HepG2 (cell line): ENCODE measurements around the gene STK38L. TPM values are rescaled to one million over a fixed set of nuclear protein-coding genes. Genes with fewer than 3 reads are reported as not detected.

Experiments used
- ATAC-seq: fragments of 200-7000 bp; cut with Tn5 transposase; 3 replicates; pipeline ENCODE4 v1.9.1; 2020; ENCODE audit warnings: mild to moderate bottlenecking, moderate library complexity
- BruUV-seq: library from RNA; stranded (reverse); fragments of 400-500 nt; replicated peaks from 2 replicates; lab custom pipeline; 2021; lab: Mats Ljungman, UMichigan
- CTCF ChIA-PET: fragments of 300-600 bp; formaldehyde crosslinking; extraction: SDS; loops from one replicate; lab custom pipeline; 2021; ENCODE audit warnings: low total read pairs, inconsistent platforms, low intra/inter-chr PET ratio; lab: Yijun Ruan, JAX
- POLR2A ChIA-PET: fragments of 350-600 bp; sonication (Branson Sonifier 250); formaldehyde crosslinking; loops from one replicate; lab custom pipeline; 2020; ENCODE audit warnings: antibody characterized with exemption, inconsistent platforms; lab: Yijun Ruan, JAX
- DNase-seq: peaks from one replicate; pipeline ENCODE4 v3.0.0-alpha.2; 2015; ENCODE audit warnings: low spot score
- FAIRE-seq: peaks from 3 replicates; lab custom pipeline; 2011; peaks lifted over from hg19 to GRCh38; lab: Jason Lieb, UNC
- H2AFZ ChIP-seq: one replicate; pipeline ENCODE4 v1.6.1; 2011; ENCODE audit warnings: low read length, inconsistent platforms
- H3K27ac ChIP-seq: fragments of 300-600 bp; 3 replicates; pipeline ENCODE4 v1.8.0; 2011; ENCODE audit warnings: mixed run types, mild to moderate bottlenecking, mixed read lengths, low read length, inconsistent platforms; ENCODE audit not compliant: insufficient read depth; ENCODE audit errors: extremely low read length
- H3K27me3 ChIP-seq, 2 experiments: fragments of 200-600 bp in 1 of 2; 2 replicates in 1 of 2; 3 replicates in 1 of 2; pipeline versions ENCODE4 v1.6.0 to v1.8.0; 2011; ENCODE audit warnings: low read length in 2 of 2, mild to moderate bottlenecking in 2 of 2, moderate library complexity in 2 of 2, inconsistent platforms in 1 of 2; ENCODE audit not compliant: insufficient read depth in 2 of 2, control insufficient read depth in 1 of 2
- H3K36me3 ChIP-seq, 2 experiments: fragments of 200-600 bp in 1 of 2; replicated peaks in 1 of 2; 2 replicates in 1 of 2; 3 replicates in 1 of 2; pipeline versions ENCODE4 v1.5.1 to v1.8.0; 2011; ENCODE audit warnings: low read length in 2 of 2, inconsistent platforms in 1 of 2; ENCODE audit not compliant: insufficient read depth in 2 of 2, control insufficient read depth in 1 of 2
- H3K4me1 ChIP-seq: 2 replicates; pipeline ENCODE4 v1.5.1; 2012; ENCODE audit warnings: low read length, inconsistent platforms; ENCODE audit not compliant: insufficient read depth
- H3K4me2 ChIP-seq: 2 replicates; pipeline ENCODE4 v1.6.0; 2011; ENCODE audit warnings: low read depth, low read length, inconsistent platforms
- H3K4me3 ChIP-seq, 3 experiments: fragments of 200-600 bp in 1 of 3; sonication (generic), shearing (Covaris generic) in 1 of 3; replicated peaks in 1 of 3; 2 replicates each; pipeline ENCODE4 v1.5.1; 2011 to 2016; ENCODE audit warnings: low read length in 3 of 3, inconsistent platforms in 2 of 3, low read depth in 2 of 3, mild to moderate bottlenecking in 2 of 3, control low read depth in 1 of 3, mixed read lengths in 1 of 3; ENCODE audit not compliant: insufficient read depth in 1 of 3
- H3K79me2 ChIP-seq: one replicate; pipeline ENCODE4 v1.6.1; 2011; ENCODE audit warnings: low read length, inconsistent platforms; ENCODE audit not compliant: insufficient read depth
- H3K9ac ChIP-seq: 2 replicates; pipeline ENCODE4 v1.6.0; 2011; ENCODE audit warnings: mild to moderate bottlenecking, low read depth, low read length, inconsistent platforms; ENCODE audit not compliant: insufficient read depth
- H3K9me3 ChIP-seq: 2 replicates; pipeline ENCODE4 v1.5.1; 2012; ENCODE audit warnings: mild to moderate bottlenecking, low read length
- H4K20me1 ChIP-seq: 2 replicates; pipeline ENCODE4 v1.6.0; 2011; ENCODE audit warnings: inconsistent platforms, mild to moderate bottlenecking, low read length, moderate library complexity; ENCODE audit not compliant: insufficient read depth
- HNF1A ChIP-seq, 2 experiments: sonication (generic) in 1 of 2; formaldehyde crosslinking in 1 of 2; IDR thresholded peaks; 2 replicates each; pipeline versions ENCODE4 v1.4.0 to v1.6.1; 2016 to 2020; ENCODE audit warnings: borderline replicate concordance in 1 of 2, low read depth in 1 of 2, mild to moderate bottlenecking in 1 of 2, missing genetic modification reagents in 1 of 2
- HNF4G ChIP-seq, 2 experiments: sonication (generic) in 1 of 2; formaldehyde crosslinking in 1 of 2; IDR thresholded peaks; 2 replicates each; pipeline versions ENCODE4 v1.4.0 to v1.6.1; 2011 to 2020; ENCODE audit warnings: borderline replicate concordance in 2 of 2, low read depth in 2 of 2, mild to moderate bottlenecking in 2 of 2, low read length in 1 of 2, missing genetic modification reagents in 1 of 2, moderate library complexity in 1 of 2
- HNRNPH1 ChIP-seq: fragments of 200-400 bp; formaldehyde crosslinking; optimal IDR thresholded peaks from 2 replicates; pipeline ENCODE3; 2017; ENCODE audit warnings: mild to moderate bottlenecking, low read depth, low read length
- HOXA3 ChIP-seq: sonication (generic); formaldehyde crosslinking; IDR thresholded peaks from 2 replicates; pipeline ENCODE4 v1.5.0; 2020; ENCODE audit warnings: missing genetic modification reagents
- ISL2 ChIP-seq: sonication (generic); formaldehyde crosslinking; IDR thresholded peaks from 2 replicates; pipeline ENCODE4 v1.5.0; 2020; ENCODE audit warnings: missing genetic modification reagents
- MTA3 ChIP-seq: sonication (generic); formaldehyde crosslinking; IDR thresholded peaks from 2 replicates; pipeline ENCODE4 v1.4.0; 2020; ENCODE audit warnings: missing genetic modification reagents
- PPARG ChIP-seq: conservative IDR thresholded peaks from 2 replicates; pipeline ENCODE4 v1.6.1; 2016; ENCODE audit warnings: missing biosample characterization, missing genetic modification reagents
- RXRA ChIP-seq: sonication (generic); formaldehyde crosslinking; IDR thresholded peaks from 2 replicates; pipeline ENCODE4 v1.5.1; 2020; ENCODE audit warnings: missing genetic modification reagents
- SRSF1 ChIP-seq: fragments of 200-400 bp; formaldehyde crosslinking; optimal IDR thresholded peaks from 2 replicates; pipeline ENCODE3; 2017; ENCODE audit warnings: mild to moderate bottlenecking, low read depth, low read length, moderate library complexity
- ZNF547 ChIP-seq: sonication (generic); formaldehyde crosslinking; IDR thresholded peaks from 2 replicates; pipeline ENCODE4 v1.5.1; 2020; ENCODE audit warnings: mild to moderate bottlenecking, missing genetic modification reagents
- ZNF562 ChIP-seq: sonication (generic); formaldehyde crosslinking; IDR thresholded peaks from 2 replicates; pipeline ENCODE4 v1.8.0; 2022; ENCODE audit warnings: missing genetic modification reagents, borderline replicate concordance
- ZNF747 ChIP-seq: sonication (generic); formaldehyde crosslinking; IDR thresholded peaks from 2 replicates; pipeline ENCODE4 v1.8.1; 2023; ENCODE audit warnings: missing genetic modification reagents, mild to moderate bottlenecking, borderline replicate concordance
- WGBS: methylation state at CpG from one replicate; pipeline ENCODE4 v1.1.6; 2017; ENCODE audit warnings: low lambda C conversion rate; 5-methylcytosine and 5-hydroxymethylcytosine counted together
- in situ Hi-C: cut with HindIII; loops from 2 replicates; pipeline ENCODE4 v1.10.0; 2017; ENCODE audit warnings: low pct_unique_long_range_greater_than_20kb; ENCODE audit not compliant: extremely low pct_ligation_motif_present
- intact Hi-C: fragments of 100-400 bp; cut with micrococcal nuclease; formaldehyde crosslinking; loops from one replicate; pipeline ENCODE4 v1.10.0; 2022; ENCODE audit not compliant: unreplicated experiment
- polyA plus RNA-seq, 8 experiments: library from polyadenylated mRNA; depleted of rRNA in 3 of 8; stranded (reverse) in 7 of 8; unstranded in 1 of 8; fragments of >200 nt; fragmentation: Illumina TruSeq in 4 of 8; extraction: Trizol in 4 of 8; gene quantifications; 2 replicates each; pipeline versions ENCODE4 v1.2.1 to v1.2.3, GENCODE V29; 2011 to 2016; ENCODE audit warnings: low read depth in 4 of 8, missing spikeins in 1 of 8, mixed read lengths in 1 of 8; ENCODE audit not compliant: insufficient read depth in 1 of 8
- total RNA-seq, 5 experiments: library from RNA; depleted of rRNA; stranded (reverse); fragments of >200 nt; fragmentation: Illumina TruSeq; extraction: Trizol; gene quantifications; 2 replicates each; pipeline ENCODE4 v1.2.3, GENCODE V29; 2016; ENCODE audit warnings: low read depth in 1 of 5
- TF ChIP-seq, protein P1 (sequence below): sonication (generic); formaldehyde crosslinking; IDR thresholded peaks from 2 replicates; pipeline ENCODE4 v1.5.0; 2020; ENCODE audit warnings: missing genetic modification reagents, mild to moderate bottlenecking, borderline replicate concordance
- TF ChIP-seq, protein P2 (sequence below): sonication (generic); formaldehyde crosslinking; IDR thresholded peaks from 2 replicates; pipeline ENCODE4 v1.5.0; 2020; ENCODE audit warnings: mild to moderate bottlenecking, missing genetic modification reagents
- TF ChIP-seq, protein P3 (sequence below): sonication (generic); formaldehyde crosslinking; IDR thresholded peaks from 2 replicates; pipeline ENCODE4 v1.4.0; 2020; ENCODE audit warnings: missing genetic modification reagents, mild to moderate bottlenecking, borderline replicate concordance

The STK38L gene
- total and polyA plus RNA-seq, 2 of the 13 experiments (the other 11 are each of a cell fraction or from before 2014, with no cell fraction given), result 6.1 to 26.4 TPM

DNA sequence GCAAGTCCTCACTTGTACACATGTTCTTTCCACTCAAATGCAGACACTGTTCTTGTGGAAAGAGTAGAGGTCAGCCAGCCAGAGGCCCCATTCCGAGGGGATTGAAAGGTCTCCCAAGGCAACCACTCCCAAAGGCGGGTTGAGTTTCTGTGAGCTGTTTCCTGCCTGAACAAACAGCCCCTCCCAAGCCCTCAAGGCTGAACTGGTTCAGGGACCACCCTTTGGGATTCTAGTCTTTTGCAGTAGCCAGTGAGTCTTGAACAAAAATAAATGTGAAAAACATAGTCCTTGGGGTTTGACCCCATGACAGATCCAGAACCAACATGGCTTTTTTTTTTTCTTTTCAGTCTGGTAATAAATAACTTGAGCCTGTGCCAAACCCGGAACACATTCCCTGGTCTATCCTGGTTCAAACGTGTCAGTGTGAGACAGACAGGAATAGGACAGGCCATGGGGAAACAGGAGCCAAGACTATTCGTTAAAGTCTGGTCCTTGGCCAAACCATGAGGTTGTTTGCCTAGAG, 17.6 kb upstream of the STK38L start:
- Histone ChIP-seq H4K20me1 (no peaks in the 10 kb centered on the region), H3K27me3 (no peaks in the 10 kb centered on the region), H3K9ac (peak overlapping the region; percentile 4; the same call in 1 of the 2 replicates), H3K4me1 (peaks cover 17% of the 10 kb centered on the region), H2AFZ (peak overlapping the region; percentile 87), H3K36me3 (no peaks in the 10 kb centered on the region), H3K79me2 (no peaks in the 10 kb centered on the region), H3K27ac (peak overlapping the region; percentile 31), H3K4me2 (peak overlapping the region; percentile 82), H3K4me3 (peak overlapping the region; percentile 17 to 60 (median 36)), H3K9me3 (no peaks in the 10 kb centered on the region)
- 2% methylated on average over 5 of the region's 5 CpGs for WGBS
- intact Hi-C loops (no loop called here), in situ Hi-C loops (no loop called here)
- no TSS peak for BruUV-seq
- FAIRE-seq (no peak), DNase-seq (peak; percentile 15), ATAC-seq (peak; percentile 89)
- ChIA-PET CTCF (no interaction called here), POLR2A (interaction anchor here (1.0 to 1.5 kb wide), 3 partner anchors 12 to 18 kb away, joined by 3 to 4 read pairs (median 3); partner anchors contain the start of gene STK38L)
- TF ChIP-seq, protein P1, sequence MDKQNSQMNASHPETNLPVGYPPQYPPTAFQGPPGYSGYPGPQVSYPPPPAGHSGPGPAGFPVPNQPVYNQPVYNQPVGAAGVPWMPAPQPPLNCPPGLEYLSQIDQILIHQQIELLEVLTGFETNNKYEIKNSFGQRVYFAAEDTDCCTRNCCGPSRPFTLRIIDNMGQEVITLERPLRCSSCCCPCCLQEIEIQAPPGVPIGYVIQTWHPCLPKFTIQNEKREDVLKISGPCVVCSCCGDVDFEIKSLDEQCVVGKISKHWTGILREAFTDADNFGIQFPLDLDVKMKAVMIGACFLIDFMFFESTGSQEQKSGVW (CRISPR knock-in tag), result no peak
- TF ChIP-seq HNRNPH1 (no peak), MTA3 (no peak), ZNF547 (CRISPR knock-in tag) (no peak), HNF1A (IDR thresholded peaks at IDR 0.05; ENCODE audit: low read depth) (peak; percentile 22; the same call in 1 of the 2 replicates), HNF1A (CRISPR knock-in tag; IDR thresholded peaks at IDR 0.05; ENCODE audit: borderline replicate concordance) (no peak), HNF4G (IDR thresholded peaks at IDR 0.05; ENCODE audit: borderline replicate concordance, low read depth, low read length) (no peak), HNF4G (CRISPR knock-in tag; IDR thresholded peaks at IDR 0.05; ENCODE audit: borderline replicate concordance, low read depth) (no peak), ZNF562 (CRISPR knock-in tag) (no peak), ISL2 (CRISPR knock-in tag) (no peak), RXRA (CRISPR knock-in tag) (no peak), SRSF1 (no peak), HOXA3 (CRISPR knock-in tag) (no peak), PPARG (no peak), ZNF747 (CRISPR knock-in tag) (no peak)
- TF ChIP-seq, protein P2, sequence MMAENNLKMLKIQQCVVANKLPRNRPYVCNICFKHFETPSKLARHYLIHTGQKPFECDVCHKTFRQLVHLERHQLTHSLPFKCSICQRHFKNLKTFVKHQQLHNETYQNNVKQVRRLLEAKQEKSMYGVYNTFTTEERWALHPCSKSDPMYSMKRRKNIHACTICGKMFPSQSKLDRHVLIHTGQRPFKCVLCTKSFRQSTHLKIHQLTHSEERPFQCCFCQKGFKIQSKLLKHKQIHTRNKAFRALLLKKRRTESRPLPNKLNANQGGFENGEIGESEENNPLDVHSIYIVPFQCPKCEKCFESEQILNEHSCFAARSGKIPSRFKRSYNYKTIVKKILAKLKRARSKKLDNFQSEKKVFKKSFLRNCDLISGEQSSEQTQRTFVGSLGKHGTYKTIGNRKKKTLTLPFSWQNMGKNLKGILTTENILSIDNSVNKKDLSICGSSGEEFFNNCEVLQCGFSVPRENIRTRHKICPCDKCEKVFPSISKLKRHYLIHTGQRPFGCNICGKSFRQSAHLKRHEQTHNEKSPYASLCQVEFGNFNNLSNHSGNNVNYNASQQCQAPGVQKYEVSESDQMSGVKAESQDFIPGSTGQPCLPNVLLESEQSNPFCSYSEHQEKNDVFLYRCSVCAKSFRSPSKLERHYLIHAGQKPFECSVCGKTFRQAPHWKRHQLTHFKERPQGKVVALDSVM (CRISPR knock-in tag), result no peak
- TF ChIP-seq, protein P3, sequence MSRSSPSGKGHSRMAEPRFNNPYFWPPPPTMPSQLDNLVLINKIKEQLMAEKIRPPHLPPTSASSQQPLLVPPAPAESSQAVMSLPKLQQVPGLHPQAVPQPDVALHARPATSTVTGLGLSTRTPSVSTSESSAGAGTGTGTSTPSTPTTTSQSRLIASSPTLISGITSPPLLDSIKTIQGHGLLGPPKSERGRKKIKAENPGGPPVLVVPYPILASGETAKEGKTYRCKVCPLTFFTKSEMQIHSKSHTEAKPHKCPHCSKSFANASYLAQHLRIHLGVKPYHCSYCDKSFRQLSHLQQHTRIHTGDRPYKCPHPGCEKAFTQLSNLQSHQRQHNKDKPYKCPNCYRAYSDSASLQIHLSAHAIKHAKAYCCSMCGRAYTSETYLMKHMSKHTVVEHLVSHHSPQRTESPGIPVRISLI (CRISPR knock-in tag), result peak; percentile 66
